Kidney (tissue), 14 donors: ENCODE measurements around the gene TMEM129. TPM values are rescaled to one million over a fixed set of nuclear protein-coding genes. Genes with fewer than 3 reads are reported as not detected.
A peak's percentile ranks its signal among the peaks of the same experiment; 100 is the strongest.

ENCODE experiments used
- DNase-seq, 5 donors: peaks; one replicate each; pipeline ENCODE4 v3.0.0-alpha.2; 2013 to 2020
- FAIRE-seq: peaks from 2 replicates; lab custom pipeline; 2012; peaks lifted over from hg19 to GRCh38; lab: Jason Lieb, UNC
- H3K27ac ChIP-seq, 2 donors: one replicate each; pipeline ENCODE4 v1.7.0; 2013; ENCODE audit warnings: low read depth in 2 of 2, low read length in 2 of 2, inconsistent platforms in 1 of 2
- H3K27me3 ChIP-seq: one replicate; pipeline ENCODE4 v1.7.1; 2013; ENCODE audit warnings: low read length, inconsistent platforms; ENCODE audit not compliant: control insufficient read depth, insufficient read depth
- H3K36me3 ChIP-seq, 3 donors: one replicate each; pipeline versions ENCODE4 v1.7.0 to v1.7.1; 2013; ENCODE audit warnings: low read length in 3 of 3, control low read depth in 1 of 3, inconsistent platforms in 1 of 3; ENCODE audit not compliant: insufficient read depth in 3 of 3, control insufficient read depth in 2 of 3
- H3K4me1 ChIP-seq, 3 donors: one replicate each; pipeline versions ENCODE4 v1.7.0 to v1.7.1; 2013; ENCODE audit warnings: low read length in 3 of 3, inconsistent platforms in 1 of 3, low read depth in 1 of 3; ENCODE audit not compliant: control insufficient read depth in 2 of 3, insufficient read depth in 2 of 3
- H3K4me3 ChIP-seq, 3 donors: one replicate each; pipeline versions ENCODE4 v1.7.0 to v1.8.1; 2013; ENCODE audit warnings: low read length in 3 of 3, control low read depth in 1 of 3, inconsistent platforms in 1 of 3
- H3K9ac ChIP-seq, 3 donors: one replicate each; pipeline versions ENCODE4 v1.7.0 to v1.7.1; 2013; ENCODE audit warnings: low read length in 3 of 3, control low read depth in 1 of 3, inconsistent platforms in 1 of 3
- H3K9me3 ChIP-seq, 3 donors: one replicate each; pipeline versions ENCODE4 v1.7.0 to v1.7.1; 2013; ENCODE audit warnings: low read length in 3 of 3, control low read depth in 1 of 3, inconsistent platforms in 1 of 3; ENCODE audit not compliant: control insufficient read depth in 2 of 3, insufficient read depth in 1 of 3
- intact Hi-C: fragments of 100-400 bp; cut with DNase I; formaldehyde crosslinking; loops from one replicate; pipeline ENCODE4 v1.11.1; 2022
- polyA plus RNA-seq: library from polyadenylated mRNA; stranded (reverse); fragments of 350-450 nt; fragmentation: Illumina TruSeq; extraction: RNeasy Lipid Tissue Mini Kit (QIAGEN cat#74804); gene quantifications from one replicate; pipeline ENCODE4 v1.2.3, GENCODE V29; 2014; ENCODE audit warnings: low read depth, low replicate concordance; ENCODE audit not compliant: insufficient read depth
- total RNA-seq: library from RNA; stranded (reverse); fragmentation: NEBNext Ultra II Directional; extraction: Animal tissue kit (Norgen Biotek cat#: 25700); gene quantifications from one replicate; pipeline ENCODE4 v1.2.1, GENCODE V29; 2021
- TF ChIP-seq, protein P1 (sequence below): IDR thresholded peaks from 3 replicates; pipeline ENCODE4 v1.5.1; 2012; ENCODE audit warnings: mild to moderate bottlenecking, moderate library complexity, borderline replicate concordance; ENCODE audit not compliant: insufficient read depth; ENCODE audit errors: extremely low read depth
- donor health status: control.
- donor health status: control.
- donor health status: control.
- donor health status: control.
- donor health status: control.
- donor health status: DM: yes; HTN: yes; CAD: no.
- donor health status: Normal renal cell carcinoma (clear cell type).

The TMEM129 gene
- total and polyA plus RNA-seq, 2 donors from 2014 or later = 48.2 to 60.0 TPM

DNA sequence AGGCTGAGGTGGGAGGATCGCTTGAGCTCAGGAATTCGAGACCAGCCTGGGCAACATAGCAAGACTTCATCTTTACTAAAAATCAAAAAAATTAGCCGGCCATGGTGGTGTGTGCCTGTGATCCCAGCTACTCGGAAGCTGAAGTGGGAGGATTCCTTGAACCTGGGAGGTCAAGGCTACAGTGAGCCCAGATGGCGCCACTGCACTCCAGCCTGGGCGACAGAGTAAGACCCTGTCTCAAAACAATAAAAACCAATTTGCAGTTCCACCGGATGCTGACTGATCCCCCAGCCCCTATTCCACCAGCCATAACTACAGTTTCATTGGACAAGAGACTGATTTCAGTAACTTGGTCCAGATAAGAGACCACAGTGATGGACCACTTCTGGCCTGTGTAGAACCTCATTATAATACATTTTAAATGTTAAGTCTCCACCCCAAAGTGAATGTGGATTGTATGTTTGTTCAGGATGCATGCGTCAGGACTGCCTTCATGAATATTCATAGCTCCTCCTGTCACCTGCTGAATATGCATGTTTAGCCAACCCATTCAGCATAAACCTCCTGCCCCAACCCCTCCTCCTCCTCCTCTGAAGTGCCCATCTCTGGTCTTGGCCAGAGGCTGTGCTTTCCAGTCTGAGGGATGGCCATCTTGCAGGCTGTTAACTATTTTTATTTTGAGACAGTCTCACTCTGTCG is 6.7 kb downstream of the TMEM129 start:
- Histone ChIP-seq H3K27me3 (no peaks in the 10 kb centered on the region), H3K36me3 (no peaks in the 10 kb centered on the region), H3K27ac (no peak overlapping the region), H3K4me1 (peaks cover 0 to 29% (median 0%) of the 10 kb centered on the region in 3 donors), H3K4me3 (no peak overlapping the region), H3K9me3 (no peaks in the 10 kb centered on the region), H3K9ac (no peak overlapping the region)
- FAIRE-seq (no peak), DNase-seq (no peak)
- intact Hi-C loops = no loop called here
- TF ChIP-seq, protein P1, sequence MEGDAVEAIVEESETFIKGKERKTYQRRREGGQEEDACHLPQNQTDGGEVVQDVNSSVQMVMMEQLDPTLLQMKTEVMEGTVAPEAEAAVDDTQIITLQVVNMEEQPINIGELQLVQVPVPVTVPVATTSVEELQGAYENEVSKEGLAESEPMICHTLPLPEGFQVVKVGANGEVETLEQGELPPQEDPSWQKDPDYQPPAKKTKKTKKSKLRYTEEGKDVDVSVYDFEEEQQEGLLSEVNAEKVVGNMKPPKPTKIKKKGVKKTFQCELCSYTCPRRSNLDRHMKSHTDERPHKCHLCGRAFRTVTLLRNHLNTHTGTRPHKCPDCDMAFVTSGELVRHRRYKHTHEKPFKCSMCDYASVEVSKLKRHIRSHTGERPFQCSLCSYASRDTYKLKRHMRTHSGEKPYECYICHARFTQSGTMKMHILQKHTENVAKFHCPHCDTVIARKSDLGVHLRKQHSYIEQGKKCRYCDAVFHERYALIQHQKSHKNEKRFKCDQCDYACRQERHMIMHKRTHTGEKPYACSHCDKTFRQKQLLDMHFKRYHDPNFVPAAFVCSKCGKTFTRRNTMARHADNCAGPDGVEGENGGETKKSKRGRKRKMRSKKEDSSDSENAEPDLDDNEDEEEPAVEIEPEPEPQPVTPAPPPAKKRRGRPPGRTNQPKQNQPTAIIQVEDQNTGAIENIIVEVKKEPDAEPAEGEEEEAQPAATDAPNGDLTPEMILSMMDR = no peak

DNA sequence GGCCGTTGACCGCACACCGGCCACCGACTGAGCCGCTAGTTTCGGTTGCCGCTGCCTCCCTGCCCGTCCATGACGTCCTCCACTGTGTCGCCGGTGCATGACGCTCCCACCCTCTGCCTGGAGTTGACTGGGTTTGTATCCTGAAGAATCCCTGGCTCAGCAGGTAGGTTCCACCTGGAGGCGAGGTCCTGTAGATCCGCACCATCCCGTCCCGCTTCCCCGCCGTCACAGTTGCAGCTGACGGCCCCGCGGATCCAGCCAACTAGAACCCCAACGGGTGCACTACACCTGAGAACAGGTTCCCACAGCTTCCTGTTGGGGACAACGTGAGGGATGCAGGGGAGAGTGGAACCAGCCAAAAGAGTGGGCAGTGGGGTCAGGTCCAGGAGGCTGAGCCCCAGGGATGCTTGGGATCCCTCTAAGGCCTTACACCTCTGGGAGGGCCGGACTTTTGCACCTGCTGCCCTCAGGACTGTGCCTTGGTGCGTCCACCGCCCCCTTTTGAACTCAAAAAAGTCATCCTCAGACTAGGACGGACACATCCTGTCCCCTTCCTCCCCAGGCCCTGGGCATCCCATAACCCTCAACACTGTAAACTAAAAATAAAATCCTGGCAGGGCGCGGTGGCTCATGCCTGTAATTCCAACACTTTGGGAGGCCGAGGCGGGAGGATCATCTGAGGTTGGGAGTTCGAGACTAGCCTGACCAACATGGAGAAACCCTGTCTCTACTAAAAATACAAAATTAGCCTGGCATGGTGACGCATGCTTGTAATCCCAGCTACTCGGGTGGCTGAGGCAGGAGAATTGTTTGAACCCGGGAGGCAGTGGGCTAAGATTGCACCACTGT is 7.9 kb downstream of the TMEM129 start:
- peaks cover 0 to 26% (median 0%) of the 10 kb centered on the region in 3 donors for H3K4me1 ChIP-seq
- intact Hi-C loops = no loop called here

DNA sequence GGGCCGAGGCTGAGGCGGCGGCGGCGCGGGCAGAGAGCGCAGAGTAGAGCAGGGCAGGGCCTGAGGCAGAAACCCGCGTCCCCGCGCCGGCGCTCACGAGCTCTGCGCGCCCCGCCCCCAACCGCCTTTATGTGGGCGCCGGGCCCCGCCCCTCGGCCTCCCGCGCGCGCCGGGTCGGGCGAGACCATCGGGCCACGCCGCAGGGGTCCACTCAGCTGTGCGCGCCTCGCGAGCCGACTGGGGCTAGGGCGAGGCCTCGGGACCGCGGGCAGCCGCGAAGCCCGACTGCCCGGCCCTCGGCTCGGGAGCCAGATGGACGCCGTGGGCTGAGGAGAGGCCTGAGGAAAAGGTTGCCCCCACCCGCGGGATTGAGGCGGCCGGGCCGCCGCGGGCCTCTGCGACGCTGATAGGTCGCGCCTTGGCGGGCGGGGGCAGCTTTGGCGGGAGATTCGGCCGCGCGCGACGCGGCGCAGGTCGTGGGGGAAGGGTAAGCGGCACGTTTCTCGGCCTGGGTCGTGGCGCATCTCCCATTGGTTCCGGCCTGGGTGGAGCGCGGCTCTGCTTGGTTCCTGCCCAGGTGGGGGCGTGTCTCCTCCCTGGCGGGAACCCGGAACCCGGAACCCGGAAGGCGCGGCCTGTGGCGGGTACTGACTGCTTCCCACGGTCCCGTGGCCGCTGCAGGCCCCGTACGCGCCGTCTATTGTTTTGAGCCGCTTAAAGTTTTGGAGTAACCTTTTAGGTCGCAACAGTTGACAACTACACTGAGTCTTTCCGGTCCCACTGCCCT is 8.7 kb downstream of the TMEM129 start, which contains the start of gene SLBP:
SLBP (minus strand) TSS at position 104 of the 787 bp plus-strand sequence. CDS start 131 bp downstream, outside the sequence.
- Histone ChIP-seq H3K9ac (peak within 1 kb of the TSS; percentile 57 to 81 (median 77)), H3K27me3 (no peaks in the 10 kb centered on the region), H3K27ac (peak within 1 kb of the TSS; percentile 98), H3K36me3 (no peaks in the 10 kb centered on the region), H3K9me3 (no peaks in the 10 kb centered on the region), H3K4me3 (peak within 1 kb of the TSS; percentile 68 to 95 (median 76)), H3K4me1 (peaks cover 0 to 19% (median 0%) of the 10 kb centered on the region in 3 donors)
- TF ChIP-seq, protein P1 = no peak
- intact Hi-C loops = no loop called here
- peak; percentile 95 to 99 (median 96) for DNase-seq
- no peak for FAIRE-seq

More for the DNA sequence above, 7.9 kb downstream of the TMEM129 start:
- Histone ChIP-seq H3K9me3 (no peaks in the 10 kb centered on the region), H3K9ac (peak overlapping the region; percentile 57 to 77 (median 60)), H3K36me3 (no peaks in the 10 kb centered on the region), H3K4me3 (peak overlapping the region; percentile 56 to 95 (median 76)), H3K27me3 (no peaks in the 10 kb centered on the region), H3K27ac (peak overlapping the region; percentile 83 to 98)
- peak in 2 of 5 donors; percentile 70 to 76 for DNase-seq
- TF ChIP-seq, protein P1 = no peak
- no peak for FAIRE-seq
